HG02763 (cell line): Measurements from ENCODE around the gene INPP1.

Experiments used
- ATAC-seq: cut with Tn5 transposase; IDR thresholded peaks from one replicate; pipeline ENCODE4 v1.9.1; 2021; ENCODE audit warnings: mild to moderate bottlenecking, moderate library complexity; ENCODE audit not compliant: unreplicated experiment

Gene INPP1

DNA sequence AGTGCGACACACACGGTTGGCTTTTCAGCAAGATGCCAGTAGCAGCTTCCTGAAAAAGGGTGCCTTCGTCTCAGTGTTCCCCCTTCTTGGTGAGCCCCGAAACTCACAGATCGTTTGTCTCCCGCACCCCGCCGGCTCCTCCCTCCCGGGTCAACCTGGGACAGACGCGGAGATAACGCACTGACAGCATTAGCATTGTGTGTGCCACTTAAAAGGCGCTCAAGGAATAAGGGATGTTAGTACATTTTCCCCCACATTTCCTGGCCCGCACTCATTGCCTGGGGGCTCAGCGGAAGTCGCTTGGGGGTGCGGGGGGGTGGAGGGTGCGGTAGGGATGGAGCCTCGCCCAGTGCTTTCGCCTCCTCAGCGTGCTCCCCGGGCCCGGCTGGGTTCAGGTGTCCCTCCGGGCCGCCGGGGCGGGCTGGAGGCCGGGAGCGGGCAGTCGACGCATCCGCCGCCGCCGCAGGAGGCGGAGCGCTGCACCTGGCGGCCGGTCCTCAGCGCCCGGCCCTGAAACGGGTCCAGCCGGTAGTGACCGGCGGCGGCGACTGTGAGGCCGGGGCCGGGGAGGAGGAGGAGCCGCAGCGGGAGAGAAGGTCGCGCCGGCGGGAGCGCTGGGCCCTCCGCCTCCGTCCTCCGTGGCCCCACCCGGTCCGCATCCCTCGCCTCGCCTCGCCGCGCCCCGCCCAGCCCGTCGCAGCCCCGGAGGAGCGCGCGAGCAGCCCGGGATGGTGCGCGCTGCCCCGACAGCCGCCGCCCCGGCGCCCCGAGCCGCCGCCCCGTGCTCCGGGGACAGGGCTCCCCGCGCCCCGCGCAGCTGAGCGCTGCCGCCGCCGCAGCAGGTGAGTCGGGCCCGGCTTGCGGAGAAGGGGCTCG lies 64.5 kb downstream of the INPP1 start, which contains the start of gene MFSD6:
Gene MFSD6, plus strand, starts transcription at position 694 of the 876 bp plus-strand sequence. CDS start 27,675 bp downstream, outside the sequence.
- peak; percentile 56 for ATAC-seq

DNA sequence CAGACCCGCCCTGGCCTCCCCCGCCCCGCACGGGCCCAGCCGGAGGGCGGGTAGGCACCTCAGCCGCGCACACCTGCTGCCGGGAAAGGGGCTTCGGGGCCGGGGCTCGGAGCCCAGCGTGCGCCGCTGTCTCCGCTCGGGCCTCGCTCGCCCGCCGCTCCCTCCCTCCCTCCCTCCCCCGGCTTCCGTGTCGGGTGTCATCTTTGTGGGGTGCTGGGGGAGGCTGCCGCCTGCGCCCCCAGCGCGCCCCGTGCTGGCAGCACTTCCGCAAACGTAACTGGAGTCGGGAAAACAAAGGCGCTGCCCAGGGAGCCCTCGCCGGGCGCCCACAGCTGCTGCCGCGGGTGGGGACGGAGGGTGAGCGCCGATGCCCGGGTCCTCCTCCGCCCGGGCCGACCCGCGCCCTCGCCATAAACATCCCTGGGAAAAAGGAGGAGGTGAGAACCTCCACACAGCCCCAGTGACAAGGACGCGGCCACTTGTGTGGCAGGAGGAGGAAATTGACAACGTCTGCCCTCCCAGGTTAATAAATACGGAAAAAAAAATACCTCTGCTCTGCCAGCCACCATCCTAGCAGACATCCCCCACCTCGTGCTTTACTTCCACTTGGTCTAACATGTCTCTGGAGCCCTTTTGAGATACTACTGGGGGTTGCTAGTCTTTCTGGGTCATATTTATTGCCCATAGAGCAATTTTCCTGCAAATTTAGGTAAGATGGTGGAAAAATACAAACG lies 65.3 kb downstream of the INPP1 start:
- ATAC-seq = peak; percentile 64

DNA sequence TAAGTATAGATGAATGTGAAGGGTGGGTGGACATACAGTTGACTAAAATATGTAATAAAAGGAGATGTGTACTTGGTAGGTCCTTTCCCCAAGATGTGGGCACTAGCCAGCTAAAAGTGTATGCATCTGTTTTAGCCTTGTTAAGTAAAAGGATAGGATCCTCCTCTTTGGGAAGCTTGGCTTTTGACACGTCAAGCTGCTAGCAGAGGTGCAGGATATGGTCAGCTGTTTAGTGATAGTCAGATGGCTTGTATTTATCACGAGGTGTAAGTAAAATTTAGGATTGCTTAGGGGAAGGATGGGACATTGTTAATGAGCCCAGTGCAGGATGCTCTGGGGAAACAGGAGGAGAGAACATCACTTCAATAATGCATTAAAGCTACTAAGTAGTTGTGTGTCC lies 66.2 kb downstream of the INPP1 start:
- no peak for ATAC-seq

DNA sequence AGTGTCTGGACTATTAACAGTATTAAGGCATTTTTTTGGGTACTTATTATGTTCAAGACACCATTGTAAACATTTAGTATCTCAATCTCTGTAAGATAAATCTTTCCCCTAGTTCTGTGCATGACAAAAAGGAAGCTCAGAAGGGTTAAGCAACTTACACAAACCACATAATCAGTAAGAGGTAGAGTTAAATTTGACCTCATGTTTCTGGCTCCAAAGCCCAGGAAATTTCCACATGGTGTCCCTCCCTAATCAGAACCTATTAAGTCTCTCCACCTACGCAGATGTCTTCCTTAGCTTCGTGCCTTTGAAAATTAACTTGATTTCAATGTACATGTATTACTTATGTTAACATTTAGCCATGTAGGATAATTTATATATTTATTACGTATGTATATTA lies 66.8 kb downstream of the INPP1 start:
- no peak for ATAC-seq

DNA sequence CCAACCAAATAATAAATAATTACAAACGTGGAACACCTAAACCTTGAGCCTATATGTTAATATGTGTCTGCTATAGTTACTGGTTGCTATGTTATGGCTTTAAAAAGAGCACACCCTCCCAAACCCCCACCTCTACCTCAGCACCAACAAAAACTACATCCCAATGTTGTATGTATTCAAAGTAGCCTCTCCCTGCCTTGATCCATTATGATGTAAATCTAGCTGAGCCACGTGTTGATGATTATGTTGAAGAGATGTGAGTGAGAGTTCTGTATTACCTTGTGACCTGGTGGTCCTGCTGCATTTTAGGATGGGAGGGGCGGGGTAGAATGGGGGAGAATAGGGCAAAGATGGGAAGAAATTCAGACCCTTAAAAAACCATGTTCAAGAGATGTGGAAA lies 69.6 kb downstream of the INPP1 start:
- no peak for ATAC-seq

DNA sequence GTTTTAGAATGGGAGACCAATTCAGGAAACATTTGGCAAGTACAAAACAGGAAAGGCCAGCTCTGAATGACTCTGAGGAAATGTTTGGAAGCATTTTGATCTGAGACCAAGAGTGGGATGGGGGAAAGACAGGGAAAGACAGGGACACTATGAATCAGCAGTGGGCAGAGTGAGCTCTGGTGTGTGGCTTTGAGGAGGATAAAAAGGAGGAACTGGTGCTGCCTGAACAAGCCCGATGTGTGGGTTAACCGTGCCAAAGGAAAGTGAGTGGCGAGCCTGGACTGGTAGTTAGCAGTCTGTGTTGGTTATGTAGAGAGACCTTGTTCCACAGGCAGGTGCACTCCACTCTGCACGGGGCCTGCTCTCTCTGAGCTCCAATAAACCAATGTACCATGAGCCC lies 70.0 kb downstream of the INPP1 start:
- no peak for ATAC-seq

DNA sequence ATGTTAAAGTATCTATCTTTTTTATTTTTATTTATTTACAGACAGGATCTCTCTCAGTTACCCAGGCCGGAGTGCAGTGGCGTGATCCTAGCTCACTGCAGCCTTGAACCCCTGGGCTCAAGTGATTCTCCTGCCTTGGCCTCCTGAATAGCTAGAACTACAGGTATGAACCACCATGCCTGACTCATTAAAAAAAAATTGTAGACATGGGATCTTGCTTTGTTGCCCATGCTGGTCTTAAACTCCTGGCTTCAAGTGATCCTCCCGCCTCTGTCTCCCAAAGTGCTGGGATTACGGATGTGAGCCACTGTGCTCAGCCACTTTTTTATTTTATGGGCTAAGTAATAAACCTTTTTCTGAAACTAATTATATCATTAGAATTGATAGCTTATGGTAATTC lies 71.9 kb downstream of the INPP1 start:
- no peak for ATAC-seq

DNA sequence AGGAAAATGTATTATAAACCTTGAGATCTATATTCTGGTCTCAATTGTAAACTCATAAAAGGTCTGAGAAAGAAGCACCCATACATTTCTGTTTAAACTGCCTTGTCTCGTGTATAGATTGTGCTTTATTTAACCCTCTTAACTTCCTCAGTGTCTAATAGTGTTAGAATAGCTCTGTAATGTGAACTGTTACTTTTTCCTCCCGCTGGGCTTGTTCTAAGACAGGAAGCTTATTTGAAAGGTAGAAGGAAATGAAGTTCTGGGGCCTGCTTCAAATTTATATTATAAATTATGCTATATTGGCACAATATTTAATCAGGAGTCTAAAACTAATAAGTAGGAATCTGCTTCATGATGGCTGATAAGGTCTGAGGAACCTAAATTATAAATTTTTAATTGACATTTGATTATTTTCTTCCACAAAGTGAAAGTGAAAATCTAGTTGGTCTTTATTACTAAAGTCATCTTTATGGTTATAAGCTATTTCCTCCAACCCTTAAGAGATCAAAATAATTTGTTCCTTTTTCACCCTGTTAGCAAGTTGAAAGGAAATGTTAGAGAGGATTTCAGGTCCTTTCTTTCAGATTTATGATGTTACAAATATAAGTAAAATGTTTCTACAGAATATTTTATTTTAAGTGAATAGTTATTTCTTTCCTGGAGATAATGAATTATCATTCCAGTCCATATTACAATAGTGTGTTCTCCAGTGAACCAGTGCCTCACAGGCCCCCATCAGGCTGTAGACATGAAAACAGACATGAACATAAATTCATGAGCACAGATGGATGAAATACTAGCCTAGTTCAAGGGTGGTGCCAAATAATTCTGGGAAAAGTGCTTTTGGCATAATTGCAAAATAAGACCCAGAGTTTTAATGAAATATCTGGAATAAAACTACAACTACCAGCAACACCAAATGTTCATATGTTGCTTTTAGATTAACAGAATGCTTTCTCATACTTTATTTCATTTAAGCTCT lies 72.7 kb downstream of the INPP1 start:
- no peak for ATAC-seq

DNA sequence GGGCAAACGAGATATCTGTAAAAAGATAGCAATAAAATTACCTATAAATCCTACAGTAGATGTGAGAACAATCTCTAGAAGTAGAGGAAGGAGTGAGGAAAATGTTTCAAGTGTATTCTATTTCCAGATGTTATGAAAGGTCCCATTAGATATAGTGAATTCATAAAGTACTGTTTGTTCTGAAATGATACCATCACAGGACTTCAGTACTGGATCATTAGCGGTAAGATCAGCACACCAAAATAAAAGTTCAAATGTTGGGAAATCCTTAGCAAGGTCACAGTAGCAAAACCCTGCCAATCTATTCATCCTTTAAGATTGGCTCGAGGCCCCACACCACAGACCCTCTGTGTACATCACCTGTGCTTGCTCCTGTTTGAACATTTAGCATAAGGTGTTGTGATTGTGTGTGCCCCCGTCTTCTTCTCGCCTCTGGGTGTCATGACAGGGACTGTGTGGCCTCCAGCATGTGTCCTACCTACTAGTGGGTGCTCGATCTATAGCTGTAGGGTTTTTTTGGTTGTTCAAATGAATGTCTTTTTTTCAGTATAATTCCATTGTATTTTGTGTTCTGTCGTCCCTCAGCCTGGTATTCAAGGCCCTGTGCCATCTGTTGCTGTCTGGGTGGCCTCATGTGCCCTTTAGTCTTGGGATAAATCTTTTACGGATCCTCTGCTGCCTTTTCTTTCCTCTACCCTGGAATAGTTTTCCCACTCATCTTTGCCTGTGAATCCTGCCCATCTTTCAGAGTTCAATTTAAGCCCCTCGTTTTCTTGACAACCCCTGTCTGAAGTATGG lies 73.9 kb downstream of the INPP1 start:
- no peak for ATAC-seq

DNA sequence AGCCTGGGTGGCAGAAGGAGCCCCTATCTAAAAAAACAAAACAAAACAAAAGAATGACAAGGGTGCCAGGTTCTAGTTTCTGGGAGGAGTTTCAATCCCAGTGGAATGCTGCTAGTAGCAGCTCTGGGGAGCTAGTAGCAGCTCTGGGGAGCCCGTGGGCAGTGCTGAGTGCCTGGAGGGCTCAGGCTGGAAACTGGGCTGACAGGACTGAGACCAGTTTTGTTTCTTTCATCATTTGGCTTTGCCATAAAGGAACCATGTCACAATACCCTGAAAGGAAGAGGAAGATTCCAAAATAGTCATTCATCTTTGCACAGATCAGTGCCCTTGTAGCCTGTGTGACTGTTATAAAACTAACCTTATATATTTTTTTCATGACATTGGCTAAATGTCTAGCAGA lies 75.3 kb downstream of the INPP1 start:
- ATAC-seq = no peak

DNA sequence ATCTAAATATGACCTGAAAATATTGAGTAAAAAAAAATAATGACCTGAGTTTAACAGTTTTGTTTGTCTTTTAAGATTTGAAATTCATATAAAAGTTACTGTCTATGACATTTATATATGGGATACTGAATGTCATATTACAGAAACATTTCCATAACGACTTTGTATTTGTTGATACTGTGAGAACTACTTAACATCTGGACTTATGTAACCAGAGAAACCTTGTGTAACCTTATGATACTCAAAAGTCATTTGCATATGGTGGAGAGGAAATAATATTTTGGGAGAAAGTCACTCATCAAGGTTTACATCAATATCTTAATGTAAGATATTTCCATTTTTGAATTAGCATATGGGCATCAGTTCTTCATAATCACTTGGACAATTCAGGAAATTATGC lies 77.4 kb downstream of the INPP1 start:
- ATAC-seq = no peak
